HepG2 (cell line): ENCODE data around the gene PDLIM5. TPM values are rescaled to one million over a fixed set of nuclear protein-coding genes. Genes with fewer than 3 reads are reported as not detected.

Experiments
- ATAC-seq: fragments of 200-7000 bp; cut with Tn5 transposase; 3 replicates; pipeline ENCODE4 v1.9.1; 2020; ENCODE audit warnings: mild to moderate bottlenecking, moderate library complexity
- BruUV-seq: library from RNA; stranded (reverse); fragments of 400-500 nt; replicated peaks from 2 replicates; lab custom pipeline; 2021; lab: Mats Ljungman, UMichigan
- CTCF ChIA-PET: fragments of 300-600 bp; formaldehyde crosslinking; extraction: SDS; loops from one replicate; lab custom pipeline; 2021; ENCODE audit warnings: low total read pairs, inconsistent platforms, low intra/inter-chr PET ratio; lab: Yijun Ruan, JAX
- POLR2A ChIA-PET: fragments of 350-600 bp; sonication (Branson Sonifier 250); formaldehyde crosslinking; loops from one replicate; lab custom pipeline; 2020; ENCODE audit warnings: antibody characterized with exemption, inconsistent platforms; lab: Yijun Ruan, JAX
- DNase-seq: peaks from one replicate; pipeline ENCODE4 v3.0.0-alpha.2; 2015; ENCODE audit warnings: low spot score
- FAIRE-seq: peaks from 3 replicates; lab custom pipeline; 2011; peaks lifted over from hg19 to GRCh38; lab: Jason Lieb, UNC
- H2AFZ ChIP-seq: one replicate; pipeline ENCODE4 v1.6.1; 2011; ENCODE audit warnings: low read length, inconsistent platforms
- H3K27ac ChIP-seq: fragments of 300-600 bp; 3 replicates; pipeline ENCODE4 v1.8.0; 2011; ENCODE audit warnings: mixed run types, mild to moderate bottlenecking, mixed read lengths, low read length, inconsistent platforms; ENCODE audit not compliant: insufficient read depth; ENCODE audit errors: extremely low read length
- H3K27me3 ChIP-seq, 2 experiments: fragments of 200-600 bp in 1 of 2; 2 replicates in 1 of 2; 3 replicates in 1 of 2; pipeline versions ENCODE4 v1.6.0 to v1.8.0; 2011; ENCODE audit warnings: low read length in 2 of 2, mild to moderate bottlenecking in 2 of 2, moderate library complexity in 2 of 2, inconsistent platforms in 1 of 2; ENCODE audit not compliant: insufficient read depth in 2 of 2, control insufficient read depth in 1 of 2
- H3K36me3 ChIP-seq, 2 experiments: fragments of 200-600 bp in 1 of 2; replicated peaks in 1 of 2; 2 replicates in 1 of 2; 3 replicates in 1 of 2; pipeline versions ENCODE4 v1.5.1 to v1.8.0; 2011; ENCODE audit warnings: low read length in 2 of 2, inconsistent platforms in 1 of 2; ENCODE audit not compliant: insufficient read depth in 2 of 2, control insufficient read depth in 1 of 2
- H3K4me1 ChIP-seq: 2 replicates; pipeline ENCODE4 v1.5.1; 2012; ENCODE audit warnings: low read length, inconsistent platforms; ENCODE audit not compliant: insufficient read depth
- H3K4me2 ChIP-seq: 2 replicates; pipeline ENCODE4 v1.6.0; 2011; ENCODE audit warnings: low read depth, low read length, inconsistent platforms
- H3K4me3 ChIP-seq, 3 experiments: fragments of 200-600 bp in 1 of 3; sonication (generic), shearing (Covaris generic) in 1 of 3; replicated peaks in 1 of 3; 2 replicates each; pipeline ENCODE4 v1.5.1; 2011 to 2016; ENCODE audit warnings: low read length in 3 of 3, inconsistent platforms in 2 of 3, low read depth in 2 of 3, mild to moderate bottlenecking in 2 of 3, control low read depth in 1 of 3, mixed read lengths in 1 of 3; ENCODE audit not compliant: insufficient read depth in 1 of 3
- H3K79me2 ChIP-seq: one replicate; pipeline ENCODE4 v1.6.1; 2011; ENCODE audit warnings: low read length, inconsistent platforms; ENCODE audit not compliant: insufficient read depth
- H3K9ac ChIP-seq: 2 replicates; pipeline ENCODE4 v1.6.0; 2011; ENCODE audit warnings: mild to moderate bottlenecking, low read depth, low read length, inconsistent platforms; ENCODE audit not compliant: insufficient read depth
- H3K9me3 ChIP-seq: 2 replicates; pipeline ENCODE4 v1.5.1; 2012; ENCODE audit warnings: mild to moderate bottlenecking, low read length
- H4K20me1 ChIP-seq: 2 replicates; pipeline ENCODE4 v1.6.0; 2011; ENCODE audit warnings: inconsistent platforms, mild to moderate bottlenecking, low read length, moderate library complexity; ENCODE audit not compliant: insufficient read depth
- MAFF ChIP-seq: IDR thresholded peaks from 2 replicates; pipeline ENCODE4 v1.6.1; 2011; ENCODE audit warnings: low read depth, low read length, improper control_type of control experiment
- MAFK ChIP-seq, 2 experiments: IDR thresholded peaks in 1 of 2; conservative IDR thresholded peaks in 1 of 2; 2 replicates each; pipeline ENCODE4 v1.6.1; 2011; ENCODE audit warnings: improper control_type of control experiment in 2 of 2, low read length in 2 of 2
- ZNF746 ChIP-seq: sonication (generic); formaldehyde crosslinking; IDR thresholded peaks from 2 replicates; pipeline ENCODE4 v1.8.0; 2022; ENCODE audit warnings: mild to moderate bottlenecking, missing genetic modification reagents
- WGBS: methylation state at CpG from one replicate; pipeline ENCODE4 v1.1.6; 2017; ENCODE audit warnings: low lambda C conversion rate; 5-methylcytosine and 5-hydroxymethylcytosine counted together
- in situ Hi-C: cut with HindIII; loops from 2 replicates; pipeline ENCODE4 v1.10.0; 2017; ENCODE audit warnings: low pct_unique_long_range_greater_than_20kb; ENCODE audit not compliant: extremely low pct_ligation_motif_present
- intact Hi-C: fragments of 100-400 bp; cut with micrococcal nuclease; formaldehyde crosslinking; loops from one replicate; pipeline ENCODE4 v1.10.0; 2022; ENCODE audit not compliant: unreplicated experiment
- polyA plus RNA-seq, 8 experiments: library from polyadenylated mRNA; depleted of rRNA in 3 of 8; stranded (reverse) in 7 of 8; unstranded in 1 of 8; fragments of >200 nt; fragmentation: Illumina TruSeq in 4 of 8; extraction: Trizol in 4 of 8; gene quantifications; 2 replicates each; pipeline versions ENCODE4 v1.2.1 to v1.2.3, GENCODE V29; 2011 to 2016; ENCODE audit warnings: low read depth in 4 of 8, missing spikeins in 1 of 8, mixed read lengths in 1 of 8; ENCODE audit not compliant: insufficient read depth in 1 of 8
- total RNA-seq, 5 experiments: library from RNA; depleted of rRNA; stranded (reverse); fragments of >200 nt; fragmentation: Illumina TruSeq; extraction: Trizol; gene quantifications; 2 replicates each; pipeline ENCODE4 v1.2.3, GENCODE V29; 2016; ENCODE audit warnings: low read depth in 1 of 5
- TF ChIP-seq, protein P1 (sequence below): sonication (generic); formaldehyde crosslinking; conservative IDR thresholded peaks from 2 replicates; pipeline ENCODE4 v1.4.0; 2020; ENCODE audit warnings: missing genetic modification reagents
- TF ChIP-seq, protein P2 (sequence below): sonication (generic); formaldehyde crosslinking; IDR thresholded peaks from 2 replicates; pipeline ENCODE4 v1.5.0; 2020; ENCODE audit warnings: mild to moderate bottlenecking, missing genetic modification reagents

Gene PDLIM5
- total and polyA plus RNA-seq, 2 of the 13 experiments (the other 11 are each of a cell fraction or from before 2014, with no cell fraction given), result 52.8 to 119 TPM

DNA sequence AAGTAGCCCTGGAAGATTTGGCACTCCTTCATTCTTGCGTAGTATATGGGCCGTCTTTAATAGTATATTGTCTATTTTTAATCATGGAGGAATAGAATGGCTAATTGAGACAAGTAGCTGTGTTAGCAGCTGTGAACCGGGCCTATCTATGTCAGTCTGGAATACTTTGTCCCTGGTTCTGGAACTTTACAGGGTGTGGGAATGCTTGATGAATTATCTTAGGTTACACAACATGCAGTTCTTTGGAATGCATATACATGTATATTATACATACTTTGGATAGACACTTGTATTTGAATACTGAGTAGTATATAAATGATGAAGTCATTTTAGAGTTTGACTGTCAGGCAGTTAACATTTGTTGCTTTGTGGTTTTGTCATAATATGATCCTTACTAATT is 37.4 kb downstream of the PDLIM5 start (continued):
- TF ChIP-seq, protein P1, sequence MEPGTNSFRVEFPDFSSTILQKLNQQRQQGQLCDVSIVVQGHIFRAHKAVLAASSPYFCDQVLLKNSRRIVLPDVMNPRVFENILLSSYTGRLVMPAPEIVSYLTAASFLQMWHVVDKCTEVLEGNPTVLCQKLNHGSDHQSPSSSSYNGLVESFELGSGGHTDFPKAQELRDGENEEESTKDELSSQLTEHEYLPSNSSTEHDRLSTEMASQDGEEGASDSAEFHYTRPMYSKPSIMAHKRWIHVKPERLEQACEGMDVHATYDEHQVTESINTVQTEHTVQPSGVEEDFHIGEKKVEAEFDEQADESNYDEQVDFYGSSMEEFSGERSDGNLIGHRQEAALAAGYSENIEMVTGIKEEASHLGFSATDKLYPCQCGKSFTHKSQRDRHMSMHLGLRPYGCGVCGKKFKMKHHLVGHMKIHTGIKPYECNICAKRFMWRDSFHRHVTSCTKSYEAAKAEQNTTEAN, result no peak
- TF ChIP-seq, all 625 proteins: peak for 0

DNA sequence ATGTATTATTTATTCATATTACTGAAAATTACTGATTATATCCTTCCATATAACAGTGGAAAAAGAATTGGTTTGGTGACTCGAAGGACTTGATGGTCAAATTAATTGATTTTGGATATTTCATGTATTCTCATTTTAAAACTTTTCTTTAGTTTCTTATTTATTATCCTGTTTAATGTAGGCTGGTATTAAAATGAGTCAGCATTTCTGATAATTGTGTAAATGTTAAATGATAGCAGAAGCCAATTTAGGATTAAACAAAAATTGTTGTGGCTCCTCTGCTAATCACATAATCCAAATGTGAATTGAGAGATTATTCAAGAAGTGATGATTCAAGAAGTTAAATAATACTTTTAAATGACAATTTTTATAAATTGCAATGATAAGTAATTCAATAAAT is 38.7 kb downstream of the PDLIM5 start:
- Histone ChIP-seq H3K4me2 (no peak overlapping the region), H3K4me1 (no peaks in the 10 kb centered on the region), H3K4me3 (no peak overlapping the region), H4K20me1 (peaks cover under 1% of the 10 kb centered on the region; the same call in 1 of the 2 replicates), H3K9me3 (no peaks in the 10 kb centered on the region), H3K79me2 (peaks cover 39% of the 10 kb centered on the region), H3K27me3 (no peaks in the 10 kb centered on the region; a peak in 1 of 5 replicates)
- in situ Hi-C loops (no loop called here), intact Hi-C loops (no loop called here)
- WGBS, result 96% methylated on average over 1 of the region's 1 CpG
- CTCF ChIA-PET, result no interaction called here
- ATAC-seq (no peak), DNase-seq (no peak)
- TF ChIP-seq, protein P2, sequence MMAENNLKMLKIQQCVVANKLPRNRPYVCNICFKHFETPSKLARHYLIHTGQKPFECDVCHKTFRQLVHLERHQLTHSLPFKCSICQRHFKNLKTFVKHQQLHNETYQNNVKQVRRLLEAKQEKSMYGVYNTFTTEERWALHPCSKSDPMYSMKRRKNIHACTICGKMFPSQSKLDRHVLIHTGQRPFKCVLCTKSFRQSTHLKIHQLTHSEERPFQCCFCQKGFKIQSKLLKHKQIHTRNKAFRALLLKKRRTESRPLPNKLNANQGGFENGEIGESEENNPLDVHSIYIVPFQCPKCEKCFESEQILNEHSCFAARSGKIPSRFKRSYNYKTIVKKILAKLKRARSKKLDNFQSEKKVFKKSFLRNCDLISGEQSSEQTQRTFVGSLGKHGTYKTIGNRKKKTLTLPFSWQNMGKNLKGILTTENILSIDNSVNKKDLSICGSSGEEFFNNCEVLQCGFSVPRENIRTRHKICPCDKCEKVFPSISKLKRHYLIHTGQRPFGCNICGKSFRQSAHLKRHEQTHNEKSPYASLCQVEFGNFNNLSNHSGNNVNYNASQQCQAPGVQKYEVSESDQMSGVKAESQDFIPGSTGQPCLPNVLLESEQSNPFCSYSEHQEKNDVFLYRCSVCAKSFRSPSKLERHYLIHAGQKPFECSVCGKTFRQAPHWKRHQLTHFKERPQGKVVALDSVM (CRISPR knock-in tag), result no peak
- TF ChIP-seq MAFF (peak; percentile 14; the same call in 1 of the 2 replicates), MAFK (conservative IDR thresholded peaks at IDR 0.05 in 1 of 2, IDR thresholded peaks at IDR 0.05 in 1 of 2; ENCODE audit: low read length in 2 of 2) (peak in 1 of 2 experiments; percentile 65; a peak in 2 of 4 replicates), ZNF746 (no peak)
- TF ChIP-seq, all 625 proteins: peak for 2
- no peak for FAIRE-seq
- no TSS peak for BruUV-seq
- H3K36me3 ChIP-seq, result 0 out of 5 replicates have a peak, but pooled peaks cover 0 to 3% of the 10 kb centered on the region in 2 experiments
- H2AFZ ChIP-seq, result no peak overlapping the region
- POLR2A ChIA-PET, result no interaction called here
- no peak overlapping the region for H3K9ac ChIP-seq
- H3K27ac ChIP-seq, result no peak overlapping the region
